Neuron (in vitro differentiated cells): ENCODE results near the gene HSD11B1.

Source experiments
- H2AFZ ChIP-seq: one replicate; pipeline ENCODE4 v1.6.1; 2013; ENCODE audit warnings: low read depth, mild to moderate bottlenecking, inconsistent platforms, low read length, moderate library complexity
- H3K27me3 ChIP-seq: one replicate; pipeline ENCODE4 v1.6.1; 2013; ENCODE audit warnings: low read length; ENCODE audit not compliant: insufficient read depth
- H3K36me3 ChIP-seq: one replicate; pipeline ENCODE4 v1.6.1; 2013; ENCODE audit warnings: low read length; ENCODE audit not compliant: insufficient read depth
- H3K4me1 ChIP-seq: one replicate; pipeline ENCODE4 v1.6.1; 2013; ENCODE audit warnings: low read length; ENCODE audit not compliant: insufficient read depth
- H3K4me3 ChIP-seq: 2 replicates; pipeline ENCODE4 v1.5.1; 2013; ENCODE audit warnings: mild to moderate bottlenecking, low read length, moderate library complexity
- H3K9me3 ChIP-seq: one replicate; pipeline ENCODE4 v1.6.1; 2013; ENCODE audit warnings: low read length

Gene HSD11B1

DNA sequence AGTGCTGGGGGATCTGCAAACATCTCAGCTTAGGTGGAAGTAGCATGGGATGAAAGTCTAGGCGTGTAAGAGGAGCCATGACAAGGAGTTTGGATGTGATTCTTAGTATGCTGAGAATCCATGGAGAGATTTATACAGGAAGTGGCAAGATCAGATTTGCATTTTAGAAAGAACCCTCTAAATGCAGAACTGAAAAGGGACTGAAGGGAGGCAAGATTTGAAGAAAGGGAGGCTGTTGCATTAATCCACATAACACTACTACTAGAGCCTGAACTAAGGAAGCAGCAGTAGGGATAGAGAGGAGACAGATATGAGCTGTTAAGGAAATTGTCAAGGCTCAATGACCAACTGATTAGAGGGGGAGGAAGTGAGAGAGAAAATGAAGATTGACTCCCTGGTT is 69.9 kb downstream of the HSD11B1 start:
- Histone ChIP-seq H3K4me3 (no peak overlapping the region), H3K9me3 (no peaks in the 10 kb centered on the region), H3K36me3 (no peaks in the 10 kb centered on the region), H3K4me1 (no peaks in the 10 kb centered on the region), H2AFZ (no peak overlapping the region), H3K27me3 (no peaks in the 10 kb centered on the region)

DNA sequence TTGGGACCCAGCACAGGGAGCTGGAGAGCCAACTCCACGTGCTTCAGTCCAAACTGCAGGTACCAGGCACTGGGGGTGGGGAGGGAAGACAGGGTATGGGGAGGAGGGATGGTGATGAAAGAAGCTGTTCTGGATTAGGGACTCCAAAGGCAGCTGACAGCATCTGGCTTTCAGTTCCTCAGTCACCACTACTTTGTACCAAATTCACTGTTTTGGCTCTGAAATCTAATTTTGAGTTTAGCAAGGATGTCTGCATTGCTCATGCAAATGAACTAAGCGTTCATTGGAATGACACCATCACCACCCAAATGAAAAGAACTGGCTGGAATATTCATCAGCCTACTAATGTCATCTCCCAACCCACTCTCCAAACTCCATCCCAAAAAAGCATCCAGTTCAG is 71.0 kb downstream of the HSD11B1 start:
- H3K4me3 ChIP-seq: no peak overlapping the region
- H2AFZ ChIP-seq: no peak overlapping the region
- no peaks in the 10 kb centered on the region for H3K9me3 ChIP-seq
- no peaks in the 10 kb centered on the region for H3K27me3 ChIP-seq
- H3K36me3 ChIP-seq: no peaks in the 10 kb centered on the region
- no peaks in the 10 kb centered on the region for H3K4me1 ChIP-seq

DNA sequence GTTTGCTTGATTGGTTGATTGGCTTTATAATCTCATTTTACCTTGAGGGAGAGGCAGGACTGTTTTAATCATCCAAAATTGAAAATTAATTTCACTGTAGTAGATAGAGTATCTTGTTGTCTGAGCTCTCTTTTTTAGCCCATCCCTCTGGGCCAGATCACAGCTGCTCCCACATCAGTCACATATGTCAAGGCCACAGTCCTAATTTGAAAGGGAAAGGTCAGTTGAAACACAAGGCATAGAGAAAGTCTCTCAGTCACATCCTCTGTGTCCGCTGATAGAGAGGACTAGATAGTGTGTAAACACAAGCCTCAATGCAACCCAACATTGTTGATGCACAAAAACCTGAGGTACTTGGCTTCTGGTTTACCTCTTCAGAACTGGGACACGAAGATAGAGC is 72.9 kb downstream of the HSD11B1 start:
- Histone ChIP-seq H2AFZ (no peak overlapping the region), H3K36me3 (no peaks in the 10 kb centered on the region), H3K27me3 (no peaks in the 10 kb centered on the region), H3K4me3 (no peak overlapping the region), H3K4me1 (no peaks in the 10 kb centered on the region), H3K9me3 (no peaks in the 10 kb centered on the region)

DNA sequence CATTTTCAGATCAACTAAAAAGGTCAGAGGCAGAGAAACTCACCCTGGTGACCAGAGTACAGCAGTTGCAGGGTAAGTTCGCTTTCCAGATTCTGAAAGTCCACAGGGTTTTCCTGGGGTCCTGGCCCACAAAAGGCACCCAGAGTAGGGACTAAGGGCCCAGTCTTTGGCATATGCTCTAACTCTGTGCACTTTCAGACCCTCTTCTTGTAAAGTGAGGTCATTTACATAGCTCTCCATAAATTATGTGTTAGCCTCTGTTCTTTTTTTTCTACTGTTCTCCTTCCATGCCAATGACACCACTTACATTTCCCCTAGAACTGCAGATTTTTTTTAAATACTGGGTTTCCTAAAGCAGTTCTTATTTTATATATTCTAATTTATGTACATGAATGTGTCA is 73.5 kb downstream of the HSD11B1 start:
- Histone ChIP-seq H3K4me1 (peaks cover under 1% of the 10 kb centered on the region), H2AFZ (no peak overlapping the region), H3K4me3 (no peak overlapping the region), H3K9me3 (no peaks in the 10 kb centered on the region), H3K27me3 (no peaks in the 10 kb centered on the region), H3K36me3 (no peaks in the 10 kb centered on the region)

DNA sequence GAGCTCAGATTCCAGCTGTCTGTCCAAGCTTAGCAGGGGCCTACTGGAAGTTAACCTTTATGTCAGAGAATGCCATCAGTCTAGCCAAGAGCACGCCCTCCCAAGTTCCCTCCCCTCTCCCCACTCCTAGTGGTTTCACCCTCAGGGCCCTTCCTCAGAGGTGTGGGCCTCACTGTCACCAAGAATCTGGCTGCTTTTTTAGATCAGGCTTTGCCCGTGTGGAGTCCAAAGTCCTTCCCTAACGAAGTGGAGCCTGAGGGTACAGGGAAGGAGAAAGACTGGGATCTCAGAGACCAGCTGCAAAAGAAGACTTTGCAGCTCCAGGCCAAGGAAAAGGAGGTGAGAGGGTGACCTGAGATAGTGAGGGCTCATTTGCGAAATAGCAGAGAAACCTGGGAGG is 75.6 kb downstream of the HSD11B1 start:
- Histone ChIP-seq H3K4me1 (peaks cover 11% of the 10 kb centered on the region), H2AFZ (no peak overlapping the region), H3K27me3 (no peaks in the 10 kb centered on the region), H3K4me3 (no peak overlapping the region), H3K36me3 (no peaks in the 10 kb centered on the region), H3K9me3 (no peaks in the 10 kb centered on the region)

DNA sequence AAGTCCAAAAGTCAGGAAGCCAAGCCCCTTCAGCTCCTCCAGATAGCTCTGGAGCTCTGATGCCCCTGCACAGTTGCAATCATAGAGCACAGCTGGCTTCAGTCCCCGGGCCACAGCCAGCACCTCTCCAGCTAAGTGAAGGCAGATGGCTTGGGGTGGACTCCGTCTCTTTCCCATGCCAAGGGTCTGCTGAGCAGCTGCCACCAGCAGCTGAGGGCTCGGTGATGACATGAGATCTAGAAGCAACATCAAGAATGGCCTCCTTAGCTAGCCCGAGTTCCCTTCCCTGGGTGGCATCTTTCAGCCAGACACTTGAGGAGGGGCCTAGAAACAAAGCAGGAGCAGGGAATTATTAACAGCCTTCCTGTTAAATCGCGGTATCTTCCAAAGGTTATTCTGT is 78.7 kb downstream of the HSD11B1 start:
- no peaks in the 10 kb centered on the region for H3K36me3 ChIP-seq
- H3K4me1 ChIP-seq: peaks cover 11% of the 10 kb centered on the region
- H3K4me3 ChIP-seq: peak overlapping the region; percentile 80
- no peak overlapping the region for H2AFZ ChIP-seq
- H3K9me3 ChIP-seq: no peaks in the 10 kb centered on the region
- peaks cover 6% of the 10 kb centered on the region for H3K27me3 ChIP-seq
